HepG2 (cell line): ENCODE data around the gene TACC2. TPM values are rescaled to one million over a fixed set of nuclear protein-coding genes. Genes with fewer than 3 reads are reported as not detected.

Source experiments
- ATAD3A ChIP-seq: sonication (generic); formaldehyde crosslinking; IDR thresholded peaks from 2 replicates; pipeline ENCODE4 v1.4.0; 2020; ENCODE audit warnings: missing genetic modification reagents
- CBX5 ChIP-seq: sonication (generic); formaldehyde crosslinking; IDR thresholded peaks from 2 replicates; pipeline ENCODE4 v1.4.0; 2020; ENCODE audit warnings: missing genetic modification reagents, borderline replicate concordance
- HMG20A ChIP-seq: IDR thresholded peaks from 2 replicates; pipeline ENCODE4 v1.6.1; 2016; ENCODE audit warnings: borderline replicate concordance
- HMG20B ChIP-seq: conservative IDR thresholded peaks from 2 replicates; pipeline ENCODE4 v1.6.1; 2016; ENCODE audit warnings: missing genetic modification reagents, missing compliant biosample characterization
- HOXA3 ChIP-seq: sonication (generic); formaldehyde crosslinking; IDR thresholded peaks from 2 replicates; pipeline ENCODE4 v1.5.0; 2020; ENCODE audit warnings: missing genetic modification reagents
- KDM5B ChIP-seq: sonication (generic); formaldehyde crosslinking; IDR thresholded peaks from 2 replicates; pipeline ENCODE4 v1.4.0; 2020; ENCODE audit warnings: missing genetic modification reagents, mild to moderate bottlenecking, borderline replicate concordance
- KLF15 ChIP-seq: sonication (generic); formaldehyde crosslinking; IDR thresholded peaks from 2 replicates; pipeline ENCODE4 v1.8.1; 2023; ENCODE audit warnings: borderline replicate concordance, mild to moderate bottlenecking, inconsistent platforms, missing genetic modification reagents, mixed read lengths
- NR1H2 ChIP-seq: sonication (generic); formaldehyde crosslinking; IDR thresholded peaks from 2 replicates; pipeline ENCODE4 v1.8.1; 2022; ENCODE audit warnings: low read depth, missing genetic modification reagents, borderline replicate concordance
- POLR2AphosphoS5 ChIP-seq: IDR thresholded peaks from 2 replicates; pipeline ENCODE4 v1.6.1; 2012; ENCODE audit warnings: low read depth, low read length
- SIX4 ChIP-seq: sonication (generic); formaldehyde crosslinking; IDR thresholded peaks from 2 replicates; pipeline ENCODE4 v1.4.0; 2020; ENCODE audit warnings: missing genetic modification reagents
- ZBTB7A ChIP-seq: sonication (generic); formaldehyde crosslinking; IDR thresholded peaks from 2 replicates; pipeline ENCODE4 v1.8.0; 2022; ENCODE audit warnings: mild to moderate bottlenecking, missing genetic modification reagents
- ZEB1 ChIP-seq: IDR thresholded peaks from 2 replicates; pipeline ENCODE4 v1.6.1; 2012; ENCODE audit warnings: mild to moderate bottlenecking, low read depth, inconsistent platforms; ENCODE audit not compliant: insufficient replicate concordance
- ZMYM4 ChIP-seq: sonication (generic); formaldehyde crosslinking; IDR thresholded peaks from 2 replicates; pipeline ENCODE4 v1.8.1; 2023; ENCODE audit warnings: mild to moderate bottlenecking, missing genetic modification reagents
- ZNF460 ChIP-seq: sonication (generic); formaldehyde crosslinking; IDR thresholded peaks from 2 replicates; pipeline ENCODE4 v1.5.1; 2020; ENCODE audit warnings: missing genetic modification reagents, mild to moderate bottlenecking, borderline replicate concordance
- ZNF703 ChIP-seq: sonication (generic); formaldehyde crosslinking; IDR thresholded peaks from 2 replicates; pipeline ENCODE4 v1.5.1; 2020; ENCODE audit warnings: missing genetic modification reagents, mild to moderate bottlenecking, moderate library complexity, borderline replicate concordance
- ZNF724P ChIP-seq: sonication (generic); formaldehyde crosslinking; IDR thresholded peaks from 2 replicates; pipeline ENCODE4 v1.8.0; 2022; ENCODE audit warnings: missing genetic modification reagents, borderline replicate concordance
- ZNF776 ChIP-seq: sonication (generic); formaldehyde crosslinking; IDR thresholded peaks from 2 replicates; pipeline ENCODE4 v1.4.0; 2020; ENCODE audit warnings: mild to moderate bottlenecking, missing genetic modification reagents
- ZNF780A ChIP-seq: sonication (generic); formaldehyde crosslinking; IDR thresholded peaks from 2 replicates; pipeline ENCODE4 v1.8.0; 2022; ENCODE audit warnings: mild to moderate bottlenecking, missing genetic modification reagents, moderate library complexity
- ZNF782 ChIP-seq: sonication (generic); formaldehyde crosslinking; IDR thresholded peaks from 2 replicates; pipeline ENCODE4 v1.4.0; 2020; ENCODE audit warnings: missing genetic modification reagents, mild to moderate bottlenecking, borderline replicate concordance
- polyA plus RNA-seq, 8 experiments: library from polyadenylated mRNA; depleted of rRNA in 3 of 8; stranded (reverse) in 7 of 8; unstranded in 1 of 8; fragments of >200 nt; fragmentation: Illumina TruSeq in 4 of 8; extraction: Trizol in 4 of 8; gene quantifications; 2 replicates each; pipeline versions ENCODE4 v1.2.1 to v1.2.3, GENCODE V29; 2011 to 2016; ENCODE audit warnings: low read depth in 4 of 8, missing spikeins in 1 of 8, mixed read lengths in 1 of 8; ENCODE audit not compliant: insufficient read depth in 1 of 8
- total RNA-seq, 5 experiments: library from RNA; depleted of rRNA; stranded (reverse); fragments of >200 nt; fragmentation: Illumina TruSeq; extraction: Trizol; gene quantifications; 2 replicates each; pipeline ENCODE4 v1.2.3, GENCODE V29; 2016; ENCODE audit warnings: low read depth in 1 of 5
- TF ChIP-seq, protein P1 (sequence below): sonication (generic); formaldehyde crosslinking; IDR thresholded peaks from 2 replicates; pipeline ENCODE4 v1.4.0; 2020; ENCODE audit warnings: low read depth, missing genetic modification reagents
- TF ChIP-seq, protein P2 (sequence below): sonication (generic); formaldehyde crosslinking; IDR thresholded peaks from 2 replicates; pipeline ENCODE4 v1.4.0; 2020; ENCODE audit warnings: mild to moderate bottlenecking, missing genetic modification reagents
- TF ChIP-seq, protein P3 (sequence below): sonication (generic); formaldehyde crosslinking; IDR thresholded peaks from 2 replicates; pipeline ENCODE4 v1.5.0; 2020; ENCODE audit warnings: mild to moderate bottlenecking, missing genetic modification reagents

Gene TACC2
- total and polyA plus RNA-seq, 2 of the 13 experiments (the other 11 are each of a cell fraction or from before 2014, with no cell fraction given), result 11.8 to 16.0 TPM

DNA sequence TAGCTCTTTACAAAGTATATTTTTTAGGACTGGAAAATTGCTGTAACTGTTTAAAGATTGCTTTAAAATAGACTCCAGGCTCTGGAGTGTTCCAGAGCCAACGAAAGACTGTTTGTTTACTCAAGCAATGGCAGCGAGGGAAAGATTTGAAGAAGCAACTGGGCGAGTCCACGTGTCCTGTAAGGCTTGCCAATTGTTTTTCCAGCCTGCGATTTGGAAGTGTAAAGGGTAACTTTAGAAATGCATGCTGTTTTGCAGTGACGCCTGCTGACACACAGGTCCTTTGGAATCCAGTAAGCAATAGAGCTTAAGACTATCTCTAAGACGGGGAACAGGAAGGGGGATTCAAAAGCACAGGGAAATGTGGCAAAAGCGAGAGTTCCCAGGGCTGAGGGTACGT is 55.8 kb downstream of the TACC2 start (continued):
- TF ChIP-seq, protein P1, sequence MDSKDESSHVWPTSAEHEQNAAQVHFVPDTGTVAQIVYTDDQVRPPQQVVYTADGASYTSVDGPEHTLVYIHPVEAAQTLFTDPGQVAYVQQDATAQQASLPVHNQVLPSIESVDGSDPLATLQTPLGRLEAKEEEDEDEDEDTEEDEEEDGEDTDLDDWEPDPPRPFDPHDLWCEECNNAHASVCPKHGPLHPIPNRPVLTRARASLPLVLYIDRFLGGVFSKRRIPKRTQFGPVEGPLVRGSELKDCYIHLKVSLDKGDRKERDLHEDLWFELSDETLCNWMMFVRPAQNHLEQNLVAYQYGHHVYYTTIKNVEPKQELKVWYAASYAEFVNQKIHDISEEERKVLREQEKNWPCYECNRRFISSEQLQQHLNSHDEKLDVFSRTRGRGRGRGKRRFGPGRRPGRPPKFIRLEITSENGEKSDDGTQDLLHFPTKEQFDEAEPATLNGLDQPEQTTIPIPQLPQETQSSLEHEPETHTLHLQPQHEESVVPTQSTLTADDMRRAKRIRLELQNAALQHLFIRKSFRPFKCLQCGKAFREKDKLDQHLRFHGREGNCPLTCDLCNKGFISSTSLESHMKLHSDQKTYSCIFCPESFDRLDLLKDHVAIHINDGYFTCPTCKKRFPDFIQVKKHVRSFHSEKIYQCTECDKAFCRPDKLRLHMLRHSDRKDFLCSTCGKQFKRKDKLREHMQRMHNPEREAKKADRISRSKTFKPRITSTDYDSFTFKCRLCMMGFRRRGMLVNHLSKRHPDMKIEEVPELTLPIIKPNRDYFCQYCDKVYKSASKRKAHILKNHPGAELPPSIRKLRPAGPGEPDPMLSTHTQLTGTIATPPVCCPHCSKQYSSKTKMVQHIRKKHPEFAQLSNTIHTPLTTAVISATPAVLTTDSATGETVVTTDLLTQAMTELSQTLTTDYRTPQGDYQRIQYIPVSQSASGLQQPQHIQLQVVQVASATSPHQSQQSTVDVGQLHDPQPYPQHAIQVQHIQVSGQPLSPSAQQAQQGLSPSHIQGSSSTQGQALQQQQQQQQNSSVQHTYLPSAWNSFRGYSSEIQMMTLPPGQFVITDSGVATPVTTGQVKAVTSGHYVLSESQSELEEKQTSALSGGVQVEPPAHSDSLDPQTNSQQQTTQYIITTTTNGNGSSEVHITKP (CRISPR knock-in tag), result peak; percentile 14; the same call in 1 of the 2 replicates
- TF ChIP-seq POLR2AphosphoS5 (no peak), KDM5B (CRISPR knock-in tag) (no peak), ATAD3A (CRISPR knock-in tag) (no peak), ZNF703 (CRISPR knock-in tag) (no peak), HOXA3 (CRISPR knock-in tag) (0 out of 2 replicates have a peak, but pooled peaks have one; percentile 11), ZNF776 (no peak), KLF15 (CRISPR knock-in tag) (no peak), NR1H2 (CRISPR knock-in tag) (no peak), ZMYM4 (CRISPR knock-in tag) (0 out of 2 replicates have a peak, but pooled peaks have one; percentile 2), ZNF780A (CRISPR knock-in tag) (no peak), ZNF724P (CRISPR knock-in tag) (no peak), SIX4 (CRISPR knock-in tag) (no peak), ZNF782 (no peak), HMG20A (CRISPR knock-in tag) (no peak), HMG20B (CRISPR knock-in tag) (no peak), CBX5 (no peak), ZEB1 (no peak), ZNF460 (CRISPR knock-in tag) (no peak), ZBTB7A (CRISPR knock-in tag) (no peak)
- TF ChIP-seq, protein P2, sequence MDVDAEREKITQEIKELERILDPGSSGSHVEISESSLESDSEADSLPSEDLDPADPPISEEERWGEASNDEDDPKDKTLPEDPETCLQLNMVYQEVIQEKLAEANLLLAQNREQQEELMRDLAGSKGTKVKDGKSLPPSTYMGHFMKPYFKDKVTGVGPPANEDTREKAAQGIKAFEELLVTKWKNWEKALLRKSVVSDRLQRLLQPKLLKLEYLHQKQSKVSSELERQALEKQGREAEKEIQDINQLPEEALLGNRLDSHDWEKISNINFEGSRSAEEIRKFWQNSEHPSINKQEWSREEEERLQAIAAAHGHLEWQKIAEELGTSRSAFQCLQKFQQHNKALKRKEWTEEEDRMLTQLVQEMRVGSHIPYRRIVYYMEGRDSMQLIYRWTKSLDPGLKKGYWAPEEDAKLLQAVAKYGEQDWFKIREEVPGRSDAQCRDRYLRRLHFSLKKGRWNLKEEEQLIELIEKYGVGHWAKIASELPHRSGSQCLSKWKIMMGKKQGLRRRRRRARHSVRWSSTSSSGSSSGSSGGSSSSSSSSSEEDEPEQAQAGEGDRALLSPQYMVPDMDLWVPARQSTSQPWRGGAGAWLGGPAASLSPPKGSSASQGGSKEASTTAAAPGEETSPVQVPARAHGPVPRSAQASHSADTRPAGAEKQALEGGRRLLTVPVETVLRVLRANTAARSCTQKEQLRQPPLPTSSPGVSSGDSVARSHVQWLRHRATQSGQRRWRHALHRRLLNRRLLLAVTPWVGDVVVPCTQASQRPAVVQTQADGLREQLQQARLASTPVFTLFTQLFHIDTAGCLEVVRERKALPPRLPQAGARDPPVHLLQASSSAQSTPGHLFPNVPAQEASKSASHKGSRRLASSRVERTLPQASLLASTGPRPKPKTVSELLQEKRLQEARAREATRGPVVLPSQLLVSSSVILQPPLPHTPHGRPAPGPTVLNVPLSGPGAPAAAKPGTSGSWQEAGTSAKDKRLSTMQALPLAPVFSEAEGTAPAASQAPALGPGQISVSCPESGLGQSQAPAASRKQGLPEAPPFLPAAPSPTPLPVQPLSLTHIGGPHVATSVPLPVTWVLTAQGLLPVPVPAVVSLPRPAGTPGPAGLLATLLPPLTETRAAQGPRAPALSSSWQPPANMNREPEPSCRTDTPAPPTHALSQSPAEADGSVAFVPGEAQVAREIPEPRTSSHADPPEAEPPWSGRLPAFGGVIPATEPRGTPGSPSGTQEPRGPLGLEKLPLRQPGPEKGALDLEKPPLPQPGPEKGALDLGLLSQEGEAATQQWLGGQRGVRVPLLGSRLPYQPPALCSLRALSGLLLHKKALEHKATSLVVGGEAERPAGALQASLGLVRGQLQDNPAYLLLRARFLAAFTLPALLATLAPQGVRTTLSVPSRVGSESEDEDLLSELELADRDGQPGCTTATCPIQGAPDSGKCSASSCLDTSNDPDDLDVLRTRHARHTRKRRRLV, result no peak
- TF ChIP-seq, protein P3, sequence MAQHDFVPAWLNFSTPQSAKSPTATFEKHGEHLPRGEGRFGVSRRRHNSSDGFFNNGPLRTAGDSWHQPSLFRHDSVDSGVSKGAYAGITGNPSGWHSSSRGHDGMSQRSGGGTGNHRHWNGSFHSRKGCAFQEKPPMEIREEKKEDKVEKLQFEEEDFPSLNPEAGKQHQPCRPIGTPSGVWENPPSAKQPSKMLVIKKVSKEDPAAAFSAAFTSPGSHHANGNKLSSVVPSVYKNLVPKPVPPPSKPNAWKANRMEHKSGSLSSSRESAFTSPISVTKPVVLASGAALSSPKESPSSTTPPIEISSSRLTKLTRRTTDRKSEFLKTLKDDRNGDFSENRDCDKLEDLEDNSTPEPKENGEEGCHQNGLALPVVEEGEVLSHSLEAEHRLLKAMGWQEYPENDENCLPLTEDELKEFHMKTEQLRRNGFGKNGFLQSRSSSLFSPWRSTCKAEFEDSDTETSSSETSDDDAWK (CRISPR knock-in tag), result no peak
